GM19452 (cell line): ENCODE data around the gene PGLYRP2.

Source experiments
- ATAC-seq: cut with Tn5 transposase; IDR thresholded peaks from one replicate; pipeline ENCODE4 v1.9.1; 2021; ENCODE audit not compliant: unreplicated experiment

The PGLYRP2 gene

DNA sequence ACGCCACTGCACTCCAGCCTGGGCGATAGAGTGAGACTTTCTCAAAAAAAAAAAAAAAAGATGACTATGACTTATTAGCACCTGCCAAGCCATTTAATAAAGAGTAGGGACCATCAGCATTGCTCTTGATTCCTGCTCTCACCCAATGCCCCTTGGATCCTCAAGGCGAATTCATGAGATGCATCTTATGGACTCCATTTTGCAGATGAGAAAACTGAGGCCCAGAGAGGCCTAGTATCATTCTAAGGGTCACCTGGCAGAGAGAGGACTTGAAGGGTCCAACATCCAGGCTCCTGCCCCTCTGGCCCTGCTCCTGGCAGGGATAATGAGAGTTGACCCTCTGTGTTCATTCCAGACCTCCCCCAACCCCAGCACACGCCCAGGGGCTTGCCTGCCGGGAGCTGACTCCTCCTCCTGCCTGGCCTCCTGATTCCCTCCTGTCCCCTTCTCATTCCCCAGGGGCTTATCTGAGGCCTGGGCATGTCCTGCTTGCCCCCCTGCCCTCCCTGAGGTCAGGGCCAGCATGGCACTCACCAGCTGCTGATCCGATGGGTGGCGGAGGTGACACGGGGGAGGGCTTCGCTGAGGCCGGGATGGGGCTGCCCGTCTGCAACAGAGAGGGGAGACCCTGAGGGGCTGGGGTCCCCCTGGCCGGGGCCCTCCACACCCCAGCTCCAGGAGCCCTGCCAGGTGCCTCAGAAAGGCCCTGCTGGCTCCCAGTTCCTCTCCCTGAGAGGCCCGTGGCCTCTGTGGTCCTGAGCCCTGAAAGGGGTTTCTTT, 37.0 kb downstream of the PGLYRP2 start:
- no peak for ATAC-seq

DNA sequence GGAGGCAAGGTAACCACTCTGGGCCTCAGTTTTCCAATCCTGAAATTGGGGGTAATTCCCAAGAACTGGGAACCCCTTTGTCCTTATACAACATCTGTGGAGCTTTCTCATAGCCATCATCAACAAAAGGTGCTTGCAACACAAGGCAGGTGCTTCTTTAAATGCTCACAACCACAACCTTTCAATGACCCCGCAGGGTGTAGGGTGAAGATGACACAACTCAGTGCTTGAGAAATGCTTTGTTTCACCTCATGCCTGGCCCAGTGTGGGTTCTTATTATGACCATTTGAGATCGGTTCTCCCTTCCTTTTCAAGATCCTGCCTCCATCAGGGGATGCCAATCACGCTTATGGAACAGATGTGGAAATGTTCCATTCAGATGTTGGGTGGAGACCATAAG, 38.0 kb downstream of the PGLYRP2 start:
- ATAC-seq: no peak

- no peak for ATAC-seq
Measured at GRCh38 chr19:15439821-15440641, 39.3 kb downstream of the PGLYRP2 start.

DNA sequence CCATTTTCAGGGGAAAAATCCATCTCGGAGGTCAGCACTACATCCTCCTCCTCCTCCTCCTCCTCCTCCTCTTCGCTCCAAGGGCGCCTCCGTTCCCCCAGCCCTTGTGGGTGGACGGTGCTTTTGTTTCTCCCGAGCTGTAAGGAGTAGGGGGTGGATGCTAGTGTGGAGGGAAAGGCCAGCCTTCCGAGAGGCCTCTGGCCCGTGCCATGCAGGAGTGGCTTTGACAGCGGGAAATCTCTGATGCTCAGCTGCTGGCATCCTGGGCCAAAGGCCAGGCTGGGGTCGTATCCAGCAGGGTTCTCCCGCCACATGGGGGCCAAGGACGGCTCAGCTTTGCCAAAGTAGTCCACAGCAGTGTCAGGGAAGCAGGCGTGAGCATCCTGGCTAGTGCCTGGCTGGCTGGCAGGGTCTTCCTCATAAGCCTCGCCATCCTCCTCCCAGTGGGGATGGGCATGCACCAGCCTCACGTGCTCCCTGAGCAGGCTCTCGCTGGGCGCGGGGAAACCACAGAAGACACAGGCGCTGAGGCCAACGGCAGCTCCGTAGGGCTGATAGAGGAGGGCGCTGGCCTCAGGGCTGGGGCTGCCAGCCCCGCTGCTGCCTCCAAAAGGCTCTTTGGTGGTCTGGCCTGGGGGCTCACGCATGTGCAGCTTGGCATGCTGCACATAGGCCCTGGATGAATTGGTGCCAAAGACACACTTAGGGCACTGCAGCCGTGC, 40.1 kb downstream of the PGLYRP2 start:
- ATAC-seq: no peak

DNA sequence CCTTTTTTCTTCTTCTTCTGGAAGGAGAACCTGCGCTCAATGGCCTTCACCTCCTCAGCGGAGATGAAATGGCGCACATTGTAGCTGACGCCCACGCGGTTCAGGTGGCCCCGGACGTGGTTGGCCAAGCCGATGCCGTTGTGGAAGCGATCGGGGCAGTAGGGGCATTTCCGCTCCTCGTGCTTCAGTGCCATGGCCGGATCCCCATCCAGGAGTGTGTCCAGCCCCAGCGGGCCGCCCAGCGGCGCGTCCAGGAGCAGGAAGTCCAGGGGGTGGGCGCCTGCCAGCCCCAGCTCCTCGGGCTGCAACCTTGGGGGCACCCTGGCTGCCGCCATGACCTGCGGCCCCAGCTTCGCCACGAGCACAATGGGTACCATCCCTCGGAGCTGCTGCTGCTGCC, 40.7 kb downstream of the PGLYRP2 start:
- ATAC-seq: no peak

GRCh38 chr19:15438124-15438496, 41.2 kb downstream of the PGLYRP2 start:
- no peak for ATAC-seq

DNA sequence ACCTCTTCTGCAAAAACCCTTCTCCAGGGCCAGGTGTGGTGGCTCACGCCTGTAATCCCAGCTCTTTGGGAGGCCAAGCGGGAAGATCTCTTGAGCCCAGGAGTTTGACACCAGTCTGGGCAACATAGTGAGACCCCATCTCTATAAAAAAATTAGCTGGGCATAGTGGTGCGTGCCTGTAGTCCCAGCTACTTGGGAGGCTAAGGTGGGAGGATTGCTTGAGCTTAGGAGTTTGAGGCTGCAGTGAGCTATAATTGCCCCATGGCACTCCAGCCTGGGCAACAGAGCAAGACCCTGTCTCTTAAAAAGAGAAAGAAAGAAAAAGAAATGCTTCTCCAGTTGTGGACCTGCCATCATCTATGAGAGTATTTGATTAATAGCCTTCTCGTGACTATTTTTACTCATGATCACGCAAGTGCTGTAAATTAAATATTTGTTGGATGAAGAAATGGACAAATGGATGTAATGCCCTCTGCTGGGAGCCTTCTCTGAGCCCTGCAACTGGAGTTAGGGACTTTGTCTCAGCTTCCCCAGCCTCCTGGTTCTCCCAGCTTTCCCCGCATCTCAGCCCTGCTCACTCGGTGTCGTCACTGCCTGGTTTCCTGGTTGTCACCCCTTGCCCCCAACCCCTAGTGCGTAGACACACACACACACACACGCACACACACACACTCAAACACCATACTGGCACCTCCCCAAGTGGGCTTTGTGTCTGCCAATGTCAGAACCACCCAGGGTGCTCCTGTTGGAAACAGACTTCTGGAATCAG, 41.8 kb downstream of the PGLYRP2 start:
- ATAC-seq: no peak

- no peak for ATAC-seq
Measured at GRCh38 chr19:15436826-15437110, 42.5 kb downstream of the PGLYRP2 start.

DNA sequence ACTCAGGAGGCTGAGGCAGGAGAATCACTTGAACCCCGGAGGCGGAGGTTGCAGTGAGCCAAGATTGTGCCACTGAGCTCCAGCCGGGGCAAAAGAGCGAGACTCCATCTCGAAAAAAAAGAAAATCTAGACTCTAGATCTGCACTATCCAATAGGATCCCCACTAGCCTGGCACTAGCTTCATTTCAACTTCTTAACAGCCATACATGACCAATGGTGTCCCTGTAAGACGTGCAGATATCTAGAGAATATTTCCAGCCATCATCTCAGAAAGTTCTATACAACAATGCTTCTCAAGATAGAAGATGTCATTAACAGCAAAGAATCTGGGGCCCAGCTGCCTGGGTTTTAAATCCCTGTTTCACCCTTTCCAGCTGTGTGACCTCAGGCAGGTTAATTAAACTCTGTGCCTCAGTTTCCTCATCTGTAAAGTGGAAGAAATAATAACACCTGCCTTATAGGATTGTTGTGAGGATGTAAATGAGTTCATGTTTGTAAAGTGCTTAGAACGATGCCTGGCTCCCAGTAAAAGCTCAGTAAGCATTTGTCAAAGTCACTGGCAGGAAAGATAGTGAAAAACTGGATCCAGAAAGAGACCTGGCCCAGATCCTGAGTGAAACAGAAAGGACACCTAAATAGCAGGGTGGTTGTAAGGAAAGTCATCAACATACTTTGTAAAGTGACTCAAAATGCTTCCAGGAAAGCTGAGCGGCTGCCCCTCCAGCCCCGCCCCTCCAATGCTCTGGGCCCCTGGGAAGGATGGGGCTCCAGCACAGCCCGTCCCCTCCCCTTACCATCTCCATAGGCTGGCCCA, 43.1 kb downstream of the PGLYRP2 start:
- ATAC-seq: no peak

- ATAC-seq: no peak
Measured at GRCh38 chr19:15433519-15434069, 45.7 kb downstream of the PGLYRP2 start.

DNA sequence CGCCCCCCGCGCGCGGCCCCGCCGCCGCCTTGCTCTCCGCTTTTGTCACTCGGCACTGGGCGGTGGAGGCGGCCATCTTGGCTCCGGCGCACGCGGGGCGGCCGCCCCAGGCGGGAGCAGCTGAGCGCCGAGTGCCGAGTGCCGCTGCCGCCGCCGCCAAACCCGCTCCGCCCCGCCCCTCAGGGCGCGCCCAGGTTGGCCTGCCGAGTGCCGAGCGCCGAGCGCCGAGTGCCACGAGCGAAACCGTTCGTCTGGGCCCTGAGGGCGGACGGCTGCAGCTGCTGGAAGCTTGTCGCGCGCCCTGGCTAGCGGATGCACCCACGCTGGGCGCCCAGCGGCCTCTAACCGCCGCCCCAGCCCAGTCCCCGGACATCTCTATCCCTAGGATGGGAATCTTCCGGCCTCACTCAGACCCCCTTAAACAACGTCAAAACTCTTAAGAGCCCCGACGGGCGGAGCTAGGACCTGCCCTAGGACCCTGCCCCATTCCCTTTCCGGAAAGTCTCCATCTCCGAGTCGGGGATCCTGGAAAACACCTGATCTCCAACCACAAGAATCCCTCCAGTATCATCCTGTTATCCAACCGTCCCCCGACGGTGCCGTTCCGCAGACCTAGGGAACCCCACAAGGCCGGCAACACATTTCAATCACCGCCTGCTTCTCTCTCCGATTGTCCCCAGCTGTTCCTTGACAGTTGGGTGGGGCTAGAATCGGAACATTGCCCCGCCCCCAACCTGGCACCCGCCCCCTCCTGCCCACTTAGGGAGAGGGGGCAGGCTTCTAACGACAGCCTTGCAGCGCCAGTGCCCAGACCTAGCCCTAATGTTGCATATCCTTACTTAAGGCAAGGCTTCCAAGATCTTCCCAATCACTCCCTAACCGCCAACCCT, 46.4 kb downstream of the PGLYRP2 start:
- ATAC-seq: peak; percentile 72

- no peak for ATAC-seq
Measured at GRCh38 chr19:15432018-15432494, 47.2 kb downstream of the PGLYRP2 start.

- no peak for ATAC-seq
Measured at GRCh38 chr19:15431396-15432017, 47.8 kb downstream of the PGLYRP2 start.

DNA sequence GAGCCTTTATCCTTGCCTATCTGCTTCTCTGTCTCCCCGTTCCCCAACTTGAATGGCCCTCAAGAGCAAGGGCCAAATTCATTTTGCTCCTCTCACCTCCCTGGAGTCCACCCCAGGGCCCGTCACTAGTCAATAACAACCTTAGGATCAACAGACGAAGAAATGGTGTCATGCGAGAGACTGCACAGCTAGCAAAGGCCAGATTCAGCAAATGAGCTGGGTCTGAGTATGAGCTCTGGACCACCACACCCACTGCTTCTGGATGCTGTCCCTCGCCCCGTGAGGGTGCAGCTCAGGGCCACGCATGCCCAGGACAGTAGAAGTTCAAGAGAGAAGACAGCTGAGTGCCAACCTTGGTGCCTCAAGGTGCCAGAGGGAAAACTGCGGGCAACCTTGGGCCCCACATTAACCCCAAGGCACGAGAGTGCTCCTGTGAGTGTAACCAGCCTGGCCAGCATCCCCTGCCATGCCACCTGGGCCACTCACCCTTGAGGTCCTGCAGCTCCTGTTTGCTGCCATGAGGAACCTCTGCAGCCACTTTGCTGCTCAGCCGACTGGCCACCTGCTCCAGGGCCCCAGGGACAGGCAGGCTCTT, 48.7 kb downstream of the PGLYRP2 start:
- no peak for ATAC-seq

- ATAC-seq: no peak
Measured at GRCh38 chr19:15429825-15430467, 49.4 kb downstream of the PGLYRP2 start.

DNA sequence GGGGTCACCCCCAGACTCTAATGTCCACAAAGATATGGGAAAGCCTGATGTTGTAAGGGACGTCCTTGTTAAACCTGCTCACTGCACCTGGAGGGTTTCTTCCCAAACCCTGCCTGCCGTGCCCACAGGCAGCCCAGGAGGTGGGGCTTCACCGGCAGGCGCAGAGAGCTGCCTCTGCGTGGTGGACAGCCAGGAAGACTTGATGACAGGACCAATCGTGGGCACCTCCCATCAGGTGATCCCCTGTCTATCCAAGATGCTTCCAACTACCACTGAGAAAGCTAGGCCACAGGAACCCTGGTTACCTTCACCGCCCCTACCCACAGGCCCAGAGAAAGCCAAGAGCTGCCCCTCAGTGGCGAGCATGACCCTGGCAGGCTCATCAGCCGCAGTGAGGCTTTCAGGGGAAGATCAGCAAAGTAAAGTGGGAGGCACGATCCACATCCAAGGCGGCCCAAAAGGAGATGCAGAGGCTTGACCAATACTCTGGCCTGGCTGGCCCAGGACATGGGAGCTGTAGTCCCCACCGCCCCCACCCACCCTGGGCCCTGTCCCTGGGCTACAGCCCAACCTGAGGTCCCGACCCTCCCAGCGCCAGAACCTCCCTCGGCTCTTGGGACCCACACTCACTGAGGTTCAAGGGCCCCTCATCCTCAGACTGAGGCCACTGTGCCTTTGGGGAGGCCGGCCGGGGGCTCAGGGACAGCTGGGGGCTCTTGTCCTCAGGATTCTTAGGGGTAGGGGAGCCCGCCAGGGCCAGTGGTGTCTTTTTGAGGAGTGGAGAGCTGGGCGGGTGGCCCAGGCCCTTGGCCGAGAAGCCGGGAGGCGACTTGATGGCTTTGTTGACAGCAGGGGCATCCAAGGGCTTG, 50.1 kb downstream of the PGLYRP2 start:
- no peak for ATAC-seq
